Glutamatergic neuron (in vitro differentiated cells): ENCODE results near the gene NF1. TPM values are rescaled to one million over a fixed set of nuclear protein-coding genes. Genes with fewer than 3 reads are reported as not detected.
A peak's percentile ranks its signal among the peaks of the same experiment; 100 is the strongest.

Experiments used
- DNase-seq: peaks from one replicate; pipeline ENCODE4 v3.0.0; 2022
- H3K27ac Mint-ChIP-seq: one replicate; pipeline ENCODE4 v1.8.0; 2020; ENCODE audit warnings: mild to moderate bottlenecking, mixed read lengths, inconsistent platforms; ENCODE audit not compliant: unreplicated experiment
- H3K27me3 Mint-ChIP-seq: one replicate; pipeline ENCODE4 v1.8.0; 2020; ENCODE audit warnings: mild to moderate bottlenecking, moderate library complexity, mixed read lengths, inconsistent platforms; ENCODE audit not compliant: unreplicated experiment
- H3K36me3 Mint-ChIP-seq: one replicate; pipeline ENCODE4 v1.8.0; 2020; ENCODE audit warnings: mild to moderate bottlenecking, mixed read lengths, inconsistent platforms; ENCODE audit not compliant: unreplicated experiment
- H3K4me1 Mint-ChIP-seq: one replicate; pipeline ENCODE4 v1.8.0; 2020; ENCODE audit warnings: mild to moderate bottlenecking, low read depth, mixed read lengths, inconsistent platforms; ENCODE audit not compliant: unreplicated experiment
- H3K4me3 Mint-ChIP-seq: one replicate; pipeline ENCODE4 v1.8.0; 2020; ENCODE audit warnings: mild to moderate bottlenecking, mixed read lengths, inconsistent platforms; ENCODE audit not compliant: unreplicated experiment
- H3K9me3 Mint-ChIP-seq: one replicate; pipeline ENCODE4 v1.8.0; 2020; ENCODE audit warnings: mild to moderate bottlenecking, moderate library complexity, mixed read lengths, inconsistent platforms; ENCODE audit not compliant: unreplicated experiment
- CTCF ChIP-seq: fragments of 200-600 bp; sonication (generic); IDR thresholded peaks from one replicate; pipeline ENCODE4 v1.5.0; 2021; ENCODE audit not compliant: partially characterized antibody, unreplicated experiment
- total RNA-seq: library from RNA; stranded (reverse); fragmentation: NEBNext Ultra II Directional; extraction: Animal tissue kit (Norgen Biotek cat#: 25700); gene quantifications from one replicate; pipeline ENCODE4 v1.2.1, GENCODE V29; 2021; ENCODE audit not compliant: unreplicated experiment

NF1 gene
- total RNA-seq, 1 donor from 2014 or later, result 87.6 TPM

GRCh38 chr17:31092475-31093064 is 2.2 kb upstream of the NF1 start:
- Mint-ChIP-seq H3K36me3 (no peaks in the 10 kb centered on the region), H3K4me3 (no peak overlapping the region), H3K4me1 (peaks cover 5% of the 10 kb centered on the region), H3K27ac (no peak overlapping the region), H3K27me3 (peaks cover 3% of the 10 kb centered on the region), H3K9me3 (peaks cover 8% of the 10 kb centered on the region)
- no peak for TF ChIP-seq CTCF
- DNase-seq, result no peak

- peaks cover 3% of the 10 kb centered on the region for H3K27me3 Mint-ChIP-seq
- H3K36me3 Mint-ChIP-seq, result no peaks in the 10 kb centered on the region
- peak overlapping the region; percentile 83 for H3K4me3 Mint-ChIP-seq
- TF ChIP-seq CTCF, result peak; percentile 15
- H3K27ac Mint-ChIP-seq, result peak overlapping the region; percentile 72
- H3K4me1 Mint-ChIP-seq, result peaks cover 5% of the 10 kb centered on the region
- peak; percentile 19 for DNase-seq
- peaks cover 8% of the 10 kb centered on the region for H3K9me3 Mint-ChIP-seq
These were observed 744 bp upstream of the NF1 start for GRCh38 chr17:31093866-31094599.

- DNase-seq, result peak; percentile 68
- TF ChIP-seq CTCF, result no peak
These were observed 694 bp downstream of the NF1 start for GRCh38 chr17:31095236-31096105.

GRCh38 chr17:31096106-31096436 is 1.3 kb downstream of the NF1 start:
- Mint-ChIP-seq H3K27ac (peak overlapping the region; percentile 88), H3K4me3 (peak overlapping the region; percentile 98), H3K4me1 (peaks cover 7% of the 10 kb centered on the region), H3K9me3 (peaks cover 8% of the 10 kb centered on the region), H3K27me3 (peaks cover 3% of the 10 kb centered on the region), H3K36me3 (no peaks in the 10 kb centered on the region)
- no peak for DNase-seq
- TF ChIP-seq CTCF, result no peak

More at GRCh38 chr17:31095236-31096105, 694 bp downstream of the NF1 start:
- H3K9me3 Mint-ChIP-seq, result peaks cover 8% of the 10 kb centered on the region
- H3K27ac Mint-ChIP-seq, result peak overlapping the region; percentile 88
- H3K4me3 Mint-ChIP-seq, result peak overlapping the region; percentile 98
- peaks cover 3% of the 10 kb centered on the region for H3K27me3 Mint-ChIP-seq
- H3K36me3 Mint-ChIP-seq, result no peaks in the 10 kb centered on the region
- peaks cover 5% of the 10 kb centered on the region for H3K4me1 Mint-ChIP-seq
